ENCODE measurements around the gene RTEL1.

The RTEL1 gene

GRCh38 chr20:63694584-63695423 is 36.7 kb downstream of the RTEL1 start:
- peaks cover 9% of the 10 kb centered on the region for H3K4me1 ChIP-seq (ENCODE audit: control insufficient read depth, low read length)
- TF ChIP-seq EZH2phosphoT487 (IDR thresholded peaks at IDR 0.05; ENCODE audit: borderline replicate concordance, low read length) (no peak), CTCF (IDR thresholded peaks at IDR 0.05; ENCODE audit: low read depth, low read length, poor library complexity, severe bottlenecking) (no peak)

GRCh38 chr20:63695424-63696305 is 37.6 kb downstream of the RTEL1 start:
- H4K20me1 ChIP-seq (ENCODE audit: control insufficient read depth, insufficient read depth, low read depth, low read length) = no peaks in the 10 kb centered on the region
- H3K27me3 ChIP-seq (ENCODE audit: control insufficient read depth, low read length) = no peaks in the 10 kb centered on the region
- H3K27ac ChIP-seq (ENCODE audit: low read depth, low read length) = no peak overlapping the region
- no peaks in the 10 kb centered on the region for H3K9me2 ChIP-seq (replicated peaks; ENCODE audit: control insufficient read depth, low read length)
- H3K4me1 ChIP-seq (ENCODE audit: control insufficient read depth, low read length) = peaks cover 9% of the 10 kb centered on the region
- no peak overlapping the region for H3K4me2 ChIP-seq (ENCODE audit: low read length)
- H3K79me2 ChIP-seq (ENCODE audit: control insufficient read depth, low read length) = no peaks in the 10 kb centered on the region
- no peak for TF ChIP-seq CTCF (IDR thresholded peaks at IDR 0.05; ENCODE audit: low read depth, low read length, poor library complexity, severe bottlenecking)
- peaks cover 12% of the 10 kb centered on the region for H3K36me3 ChIP-seq (ENCODE audit: control insufficient read depth, low read length)
- H3F3A ChIP-seq (ENCODE audit: control insufficient read depth, insufficient read depth) = no peaks in the 10 kb centered on the region
- no peaks in the 10 kb centered on the region for H3K9me3 ChIP-seq (ENCODE audit: control insufficient read depth, insufficient read depth, low read length)
- no peak overlapping the region for H3K4me3 ChIP-seq (ENCODE audit: low read length)

More at GRCh38 chr20:63694584-63695423, 36.7 kb downstream of the RTEL1 start:
- Histone ChIP-seq H3K4me2 (ENCODE audit: low read length) (no peak overlapping the region), H3K79me2 (ENCODE audit: control insufficient read depth, low read length) (no peaks in the 10 kb centered on the region), H3K36me3 (ENCODE audit: control insufficient read depth, low read length) (peaks cover 12% of the 10 kb centered on the region), H3F3A (ENCODE audit: control insufficient read depth, insufficient read depth) (no peaks in the 10 kb centered on the region), H4K20me1 (ENCODE audit: control insufficient read depth, insufficient read depth, low read depth, low read length) (no peaks in the 10 kb centered on the region), H3K27ac (ENCODE audit: low read depth, low read length) (no peak overlapping the region), H3K9me2 (replicated peaks; ENCODE audit: control insufficient read depth, low read length) (no peaks in the 10 kb centered on the region), H3K27me3 (ENCODE audit: control insufficient read depth, low read length) (no peaks in the 10 kb centered on the region), H3K9me3 (ENCODE audit: control insufficient read depth, insufficient read depth, low read length) (no peaks in the 10 kb centered on the region), H3K4me3 (ENCODE audit: low read length) (no peak overlapping the region)

- no peak overlapping the region for H3K27ac ChIP-seq (ENCODE audit: low read depth, low read length)
- H3K4me1 ChIP-seq (ENCODE audit: control insufficient read depth, low read length) = peaks cover 9% of the 10 kb centered on the region
- H4K20me1 ChIP-seq (ENCODE audit: control insufficient read depth, insufficient read depth, low read depth, low read length) = no peaks in the 10 kb centered on the region
- peaks cover 12% of the 10 kb centered on the region for H3K36me3 ChIP-seq (ENCODE audit: control insufficient read depth, low read length)
- H3K4me2 ChIP-seq (ENCODE audit: low read length) = no peak overlapping the region
- no peaks in the 10 kb centered on the region for H3K9me2 ChIP-seq (replicated peaks; ENCODE audit: control insufficient read depth, low read length)
- no peaks in the 10 kb centered on the region for H3K79me2 ChIP-seq (ENCODE audit: control insufficient read depth, low read length)
- no peaks in the 10 kb centered on the region for H3K27me3 ChIP-seq (ENCODE audit: control insufficient read depth, low read length)
- TF ChIP-seq CTCF (IDR thresholded peaks at IDR 0.05; ENCODE audit: low read depth, low read length, poor library complexity, severe bottlenecking) (no peak), EZH2phosphoT487 (IDR thresholded peaks at IDR 0.05; ENCODE audit: borderline replicate concordance, low read length) (no peak)
- H3K4me3 ChIP-seq (ENCODE audit: low read length) = no peak overlapping the region
- H3K9me3 ChIP-seq (ENCODE audit: control insufficient read depth, insufficient read depth, low read length) = no peaks in the 10 kb centered on the region
- H3F3A ChIP-seq (ENCODE audit: control insufficient read depth, insufficient read depth) = no peaks in the 10 kb centered on the region
Measured at GRCh38 chr20:63696306-63696627, 38.2 kb downstream of the RTEL1 start.

Data from DOHH2 (cell line).